Right lung (tissue), 5 donors: ENCODE measurements around the gene RBM33. TPM values are rescaled to one million over a fixed set of nuclear protein-coding genes. Genes with fewer than 3 reads are reported as not detected.
"Not testable (repeated sequence)": the region's sequence is repeated elsewhere in the genome, so short reads cannot be mapped to it uniquely, and the experiment has no call there.

Source experiments
- DNase-seq, 2 donors: peaks; one replicate each; pipeline ENCODE4 v3.0.0-alpha.2; 2013
- polyA plus RNA-seq, 5 donors: library from polyadenylated mRNA; unstranded; fragments of 120-200 nt; gene quantifications; one replicate each; pipeline versions ENCODE4 v1.2.1 to v1.2.3, GENCODE V29; 2013; ENCODE audit warnings: inconsistent platforms in 1 of 5, low replicate concordance in 1 of 5; ENCODE audit not compliant: insufficient read length in 5 of 5, insufficient read depth in 1 of 5

RBM33 gene
- polyA plus RNA-seq, 5 donors: 33.9 to 55.5 (median 41.5) TPM

GRCh38 chr7:155662343-155663043 lies 18.0 kb downstream of the RBM33 start:
- DNase-seq: no peak

- no peak for DNase-seq
These were observed 19.5 kb downstream of the RBM33 start for GRCh38 chr7:155663937-155664336.

- DNase-seq: no peak
These were observed 20.9 kb downstream of the RBM33 start for GRCh38 chr7:155665079-155665956.

GRCh38 chr7:155665957-155666287 lies 21.5 kb downstream of the RBM33 start:
- no peak for DNase-seq

- no peak for DNase-seq
These were observed 22.9 kb downstream of the RBM33 start for GRCh38 chr7:155667241-155667829.

- DNase-seq: peak in 1 of 2 donors; percentile 32
These were observed 25.4 kb downstream of the RBM33 start for GRCh38 chr7:155669717-155670505.

- no peak for DNase-seq
These were observed 26.1 kb downstream of the RBM33 start for GRCh38 chr7:155670521-155670920.

- DNase-seq: no peak
These were observed 30.1 kb downstream of the RBM33 start for GRCh38 chr7:155674556-155674955.

- DNase-seq: no peak
These were observed 31.6 kb downstream of the RBM33 start for GRCh38 chr7:155676052-155676451.

GRCh38 chr7:155677688-155678087 lies 33.2 kb downstream of the RBM33 start:
- DNase-seq: no peak

GRCh38 chr7:155680124-155680523 lies 35.7 kb downstream of the RBM33 start:
- DNase-seq: no peak

- DNase-seq: no peak
These were observed 36.4 kb downstream of the RBM33 start for GRCh38 chr7:155680864-155681263.

- DNase-seq: no peak
These were observed 37.2 kb downstream of the RBM33 start for GRCh38 chr7:155681663-155682062.

GRCh38 chr7:155682484-155682883 lies 38.0 kb downstream of the RBM33 start:
- DNase-seq: no peak

- DNase-seq: no peak
These were observed 38.6 kb downstream of the RBM33 start for GRCh38 chr7:155683098-155683497.

GRCh38 chr7:155683714-155684113 lies 39.3 kb downstream of the RBM33 start:
- DNase-seq: no peak

- no peak for DNase-seq
These were observed 40.1 kb downstream of the RBM33 start for GRCh38 chr7:155684543-155684942.

- DNase-seq: no peak
These were observed 40.8 kb downstream of the RBM33 start for GRCh38 chr7:155685070-155685790.

- no peak for DNase-seq
These were observed 41.3 kb downstream of the RBM33 start for GRCh38 chr7:155685791-155686160.

GRCh38 chr7:155686620-155687324 lies 42.3 kb downstream of the RBM33 start:
- DNase-seq: not testable (repeated sequence)

GRCh38 chr7:155688237-155688636 lies 43.8 kb downstream of the RBM33 start:
- DNase-seq: not testable (repeated sequence)
